LoVo (cell line): ENCODE data around the gene MYH7B.
A peak's percentile ranks its signal among the peaks of the same experiment; 100 is the strongest.

Experiments
- DNase-seq: peaks from one replicate; pipeline ENCODE4 v3.0.0-alpha.2; 2016; ENCODE audit warnings: low spot score

Gene MYH7B

GRCh38 chr20:34955231-34956040 lies at the start of gene MYH7B, which contains the start of gene GSS:
TSS of gene MYH7B (plus strand) at chr20:34955868. CDS start at chr20:34978006, 22,138 bp downstream.
TSS of gene GSS (minus strand) at chr20:34955806. CDS start at chr20:34951852, 3,954 bp downstream.
- peak; percentile 97 for DNase-seq

DNA sequence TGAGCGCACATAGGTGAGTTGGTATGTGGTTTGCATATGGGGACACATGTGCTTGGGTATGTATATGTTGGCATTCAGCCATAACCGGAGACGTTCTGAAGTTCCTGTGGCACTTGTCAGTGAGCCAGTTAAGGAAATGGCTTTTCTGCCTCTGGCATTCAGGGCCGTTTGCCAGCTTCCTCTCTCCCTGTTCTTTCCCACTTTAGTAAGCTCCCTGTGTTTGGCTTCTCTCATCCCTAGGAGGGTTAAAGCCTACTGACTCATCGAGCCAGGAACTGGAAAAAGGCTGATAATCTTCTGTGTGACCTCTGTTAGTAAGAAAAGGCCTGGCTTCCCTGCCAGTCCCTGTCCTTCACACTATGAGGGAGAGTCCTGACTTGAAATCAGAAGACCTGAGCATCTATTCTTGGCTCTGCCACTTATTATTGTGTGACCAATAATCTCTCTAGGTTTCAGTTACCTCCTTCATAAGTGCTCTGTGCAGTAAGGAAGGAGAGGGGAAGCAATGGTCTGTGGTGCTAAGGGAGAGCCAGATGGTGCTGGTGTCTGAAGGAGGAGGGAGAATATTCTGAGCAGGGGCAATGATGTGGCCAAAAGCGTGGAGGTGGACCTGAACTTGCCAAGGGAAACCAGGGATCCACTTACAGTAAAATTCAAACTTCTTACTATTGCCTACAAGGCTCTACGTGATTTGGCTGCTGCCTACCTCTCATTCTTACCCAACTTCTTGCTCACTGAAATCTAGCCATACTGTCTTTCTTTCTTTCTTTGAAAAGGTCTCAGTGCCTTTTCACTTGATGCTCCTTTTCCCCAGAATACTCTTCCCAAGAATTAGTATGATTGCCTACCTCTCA lies 47.8 kb upstream of the MYH7B start:
- peak; percentile 92 for DNase-seq

DNA sequence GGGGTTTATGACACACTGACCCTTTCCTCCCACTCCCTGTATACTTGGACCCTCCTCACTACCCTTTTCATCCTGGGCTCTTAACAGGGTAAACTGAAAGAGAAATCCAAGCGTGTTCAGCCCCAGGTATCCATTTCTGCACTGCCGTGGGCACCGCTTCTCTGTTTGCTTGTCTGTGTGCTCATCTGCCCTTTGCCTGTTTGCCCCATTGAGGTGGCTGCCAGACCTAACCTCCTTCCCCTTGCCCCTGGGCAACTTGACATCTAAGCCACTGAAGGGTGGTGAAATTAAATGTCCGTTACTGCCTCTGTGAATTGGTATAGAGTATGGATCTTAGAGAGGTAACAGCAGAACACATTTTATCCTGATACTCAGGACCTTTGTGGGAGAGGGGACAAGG lies 40.5 kb upstream of the MYH7B start:
- no peak for DNase-seq

- no peak for DNase-seq
Observed at GRCh38 chr20:34915749-34916455, 39.8 kb upstream of the MYH7B start.

GRCh38 chr20:34916774-34917354 lies 38.8 kb upstream of the MYH7B start:
- DNase-seq: peak; percentile 10

DNA sequence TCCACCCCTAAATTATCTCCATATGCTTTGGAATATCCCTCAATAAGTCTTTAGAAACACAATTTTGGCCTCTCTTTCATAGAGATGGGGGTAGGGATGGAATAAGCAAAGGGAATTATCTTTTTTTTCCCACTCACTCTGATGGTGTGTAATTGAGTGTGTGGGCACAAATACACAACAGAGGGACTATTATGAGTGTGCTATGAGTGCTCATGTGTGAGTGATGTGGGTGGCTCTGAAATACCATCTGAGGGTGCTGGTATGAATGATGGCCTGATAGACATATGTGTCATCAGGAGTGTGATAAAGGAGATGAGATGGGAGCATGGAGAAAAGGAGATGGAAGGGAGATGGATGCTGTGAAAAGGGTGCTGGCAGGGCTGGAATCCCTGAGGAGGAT lies 35.6 kb upstream of the MYH7B start:
- DNase-seq: no peak

DNA sequence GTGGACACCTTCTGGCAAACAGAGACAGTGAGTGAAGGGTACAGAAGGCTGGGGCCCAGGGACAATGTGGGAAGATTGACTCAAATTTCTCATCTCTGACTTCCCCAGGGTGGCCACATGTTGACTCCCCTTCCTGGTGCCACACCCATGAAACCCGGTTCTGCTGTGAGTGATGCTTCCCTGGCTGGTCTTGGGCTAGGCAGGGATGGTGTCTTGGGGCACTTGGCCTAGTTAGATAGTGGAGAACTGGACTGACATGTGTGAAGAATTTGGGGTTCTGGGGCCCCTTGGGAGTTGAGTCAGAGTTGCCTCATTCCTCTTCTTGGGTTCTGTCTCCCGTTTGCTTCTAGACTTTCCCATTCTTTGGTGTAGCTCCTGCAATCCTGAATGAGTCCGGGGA lies 34.2 kb upstream of the MYH7B start:
- DNase-seq: no peak

DNA sequence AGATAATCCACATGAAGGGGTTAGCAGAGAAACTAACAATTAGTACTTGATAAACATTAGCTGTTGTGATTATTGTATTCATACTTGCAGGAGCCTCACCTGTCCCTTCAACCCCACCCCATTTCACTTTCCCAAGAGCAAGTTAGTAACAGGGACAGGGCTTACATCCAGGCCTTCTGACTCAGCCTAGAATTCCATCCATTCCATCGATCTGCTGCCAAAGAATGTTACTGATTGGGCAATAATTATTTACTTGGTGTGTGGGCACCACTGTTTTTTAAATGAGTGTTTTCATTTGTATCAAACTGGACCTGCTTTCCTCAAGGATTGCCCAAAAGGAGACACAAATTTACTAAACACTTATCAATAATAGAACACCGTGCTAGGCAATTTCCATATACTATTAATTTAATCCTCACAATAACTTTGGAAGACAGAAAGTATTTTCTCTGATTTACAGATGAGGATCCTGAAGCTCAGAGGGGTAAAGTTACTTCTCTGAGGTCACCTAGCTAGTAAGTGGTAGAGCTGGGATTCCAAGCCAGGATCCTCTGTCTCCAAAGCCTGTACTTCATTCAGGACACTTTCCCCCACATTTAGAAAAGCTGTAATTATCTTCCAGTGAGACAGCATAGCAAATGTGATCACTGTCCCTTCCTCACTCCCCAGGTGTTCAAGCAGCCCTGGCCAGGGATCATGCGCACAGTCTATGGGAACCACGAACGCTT lies 32.9 kb upstream of the MYH7B start:
- DNase-seq: peak; percentile 22

DNA sequence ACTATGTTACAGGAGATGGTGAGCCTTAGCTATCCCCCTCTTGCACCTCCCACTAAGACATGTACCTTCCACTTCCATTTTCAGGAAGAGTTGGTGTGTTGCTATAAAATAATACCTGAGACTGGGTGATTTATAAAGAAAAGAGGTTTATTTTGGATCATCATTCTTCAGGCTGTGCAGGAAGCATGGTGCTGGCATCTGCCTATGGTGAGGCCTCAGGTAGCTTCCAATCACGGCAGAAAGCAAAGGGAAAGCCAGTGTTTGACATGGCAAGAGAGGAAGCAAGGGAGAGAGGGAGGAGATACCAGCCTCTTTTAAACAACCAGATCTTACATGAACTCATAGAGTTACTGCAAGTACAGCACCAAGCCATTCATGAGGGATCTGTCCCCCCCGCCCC lies 32.3 kb upstream of the MYH7B start:
- no peak for DNase-seq

DNA sequence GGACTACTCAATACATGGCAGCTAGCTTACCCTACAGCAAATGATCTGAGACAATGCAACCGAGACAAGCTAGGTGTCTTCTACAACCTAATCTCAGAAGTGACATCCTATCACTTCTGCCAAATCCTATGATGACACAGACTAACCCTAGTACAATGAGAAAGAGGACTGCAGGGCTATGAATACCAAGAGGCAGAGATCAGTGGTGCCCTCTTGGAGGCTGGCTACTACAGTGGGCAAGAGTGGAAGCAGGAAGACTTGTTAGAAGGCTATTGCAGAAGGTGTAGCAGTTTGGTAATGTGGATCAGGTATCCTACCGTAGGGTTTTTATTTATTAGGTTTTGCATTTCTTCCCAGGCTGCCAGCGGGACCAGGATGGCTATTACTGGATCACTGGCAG lies 30.3 kb upstream of the MYH7B start:
- DNase-seq: no peak

DNA sequence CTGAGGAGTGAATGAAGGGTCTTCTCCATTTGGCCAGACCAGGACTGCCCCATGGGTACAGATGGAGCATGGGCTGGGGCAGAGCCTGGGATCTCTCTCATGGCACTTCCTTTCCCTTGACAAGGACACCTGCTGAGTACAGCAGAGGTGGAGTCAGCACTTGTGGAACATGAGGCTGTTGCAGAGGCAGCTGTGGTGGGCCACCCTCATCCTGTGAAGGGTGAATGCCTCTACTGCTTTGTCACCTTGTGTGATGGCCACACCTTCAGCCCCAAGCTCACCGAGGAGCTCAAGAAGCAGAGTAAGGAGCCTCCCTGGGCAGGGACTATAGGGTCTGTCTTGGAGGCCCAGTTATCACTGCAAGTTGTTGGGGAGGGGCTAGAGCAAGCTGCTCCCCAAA lies 29.7 kb upstream of the MYH7B start:
- no peak for DNase-seq

GRCh38 chr20:34926581-34926980 lies 29.1 kb upstream of the MYH7B start:
- DNase-seq: no peak

DNA sequence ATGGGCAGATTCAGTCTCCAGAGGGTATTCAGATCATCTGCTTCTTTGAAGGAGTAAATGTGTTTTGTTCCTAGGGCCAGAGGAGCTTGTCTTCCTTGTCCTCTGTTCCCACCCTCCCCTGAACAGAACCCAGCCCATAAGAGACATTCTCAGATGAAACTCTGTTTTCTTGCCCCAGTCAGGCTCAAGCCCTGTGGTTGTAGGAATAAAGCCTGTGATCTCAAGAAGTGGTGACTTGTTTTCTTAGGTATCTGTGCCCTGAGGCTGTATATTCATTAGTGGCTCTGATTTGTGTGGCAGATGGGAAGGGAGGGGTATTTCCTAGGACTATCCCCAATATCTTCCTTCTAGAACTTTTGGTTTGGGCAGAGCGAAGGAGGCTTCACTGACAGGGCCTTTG lies 27.9 kb upstream of the MYH7B start:
- no peak for DNase-seq

GRCh38 chr20:34928411-34928810 lies 27.3 kb upstream of the MYH7B start:
- DNase-seq: no peak

- no peak for DNase-seq
Observed at GRCh38 chr20:34931771-34932170, 23.9 kb upstream of the MYH7B start.

DNA sequence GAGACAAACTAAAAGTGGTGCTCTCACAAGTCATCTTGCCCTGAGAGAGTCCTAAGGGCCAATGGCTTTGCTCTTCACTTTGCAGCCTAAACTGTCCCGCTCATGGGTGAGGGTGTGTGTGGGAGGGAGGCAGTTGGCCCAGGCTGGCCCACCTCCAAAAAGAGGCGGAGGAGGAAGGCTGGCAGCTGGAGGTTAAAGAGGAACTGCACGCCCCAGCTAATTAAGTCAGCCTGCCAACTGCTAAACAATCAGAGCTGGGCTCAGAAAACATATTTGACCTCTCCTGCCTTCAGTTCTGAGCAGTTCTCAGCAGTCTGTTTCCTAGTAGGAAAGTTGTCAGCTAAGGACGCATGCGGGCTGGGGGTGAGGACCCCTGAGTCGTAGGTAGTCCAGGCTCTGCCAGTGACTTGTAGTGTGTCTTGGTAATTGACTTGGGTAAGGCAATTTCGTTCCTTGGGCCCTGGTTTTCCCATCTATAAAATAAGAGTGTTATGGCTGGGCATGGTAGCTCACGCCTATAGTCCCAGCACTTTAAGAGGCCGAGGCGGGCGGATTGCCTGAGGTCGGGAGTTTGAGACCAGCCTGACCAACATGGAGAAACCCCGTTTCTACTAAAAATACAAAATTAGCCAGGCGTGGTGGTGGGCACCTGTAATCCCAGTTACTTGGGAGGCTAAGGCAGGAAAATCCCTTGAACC lies 17.1 kb upstream of the MYH7B start:
- no peak for DNase-seq

DNA sequence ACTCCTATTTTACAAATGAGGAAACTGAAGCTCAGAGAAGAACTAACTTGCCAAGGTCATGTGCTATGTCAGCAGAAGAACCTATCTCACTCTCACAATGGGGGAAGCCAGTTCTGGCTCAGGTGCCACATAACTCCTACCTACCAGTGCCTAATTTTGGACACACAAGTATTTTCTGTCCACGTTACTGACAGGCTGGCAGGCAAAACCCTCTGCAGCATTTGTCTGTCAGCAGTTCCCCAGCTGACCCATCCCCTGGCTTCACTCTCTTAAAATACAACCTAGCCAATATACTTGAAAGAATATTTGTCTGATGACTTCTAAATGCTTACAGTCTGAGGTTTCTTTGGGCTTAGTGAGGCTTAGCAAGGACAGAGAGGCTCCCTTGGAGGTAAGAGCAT lies 15.6 kb upstream of the MYH7B start:
- no peak for DNase-seq

DNA sequence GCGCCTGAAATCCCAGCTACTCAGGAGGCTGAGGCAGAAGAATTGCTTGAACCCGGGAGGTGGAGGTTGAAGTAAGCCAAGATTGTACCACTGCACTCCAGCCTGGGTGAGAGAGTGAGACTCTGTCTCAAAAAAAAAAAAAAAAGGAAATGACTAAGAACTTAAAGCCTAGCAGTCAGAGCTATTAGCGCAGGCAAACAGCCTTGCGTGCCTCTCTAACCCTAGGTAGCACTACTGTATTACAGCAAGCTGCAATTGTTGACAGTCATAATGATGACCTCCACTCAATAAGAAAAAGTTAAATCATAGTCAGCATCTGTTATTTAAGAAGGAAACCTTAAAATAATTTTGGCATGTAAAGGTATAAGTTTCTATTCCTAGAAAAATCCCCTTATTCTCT lies 14.4 kb upstream of the MYH7B start:
- no peak for DNase-seq

GRCh38 chr20:34942301-34942700 lies 13.4 kb upstream of the MYH7B start:
- no peak for DNase-seq

DNA sequence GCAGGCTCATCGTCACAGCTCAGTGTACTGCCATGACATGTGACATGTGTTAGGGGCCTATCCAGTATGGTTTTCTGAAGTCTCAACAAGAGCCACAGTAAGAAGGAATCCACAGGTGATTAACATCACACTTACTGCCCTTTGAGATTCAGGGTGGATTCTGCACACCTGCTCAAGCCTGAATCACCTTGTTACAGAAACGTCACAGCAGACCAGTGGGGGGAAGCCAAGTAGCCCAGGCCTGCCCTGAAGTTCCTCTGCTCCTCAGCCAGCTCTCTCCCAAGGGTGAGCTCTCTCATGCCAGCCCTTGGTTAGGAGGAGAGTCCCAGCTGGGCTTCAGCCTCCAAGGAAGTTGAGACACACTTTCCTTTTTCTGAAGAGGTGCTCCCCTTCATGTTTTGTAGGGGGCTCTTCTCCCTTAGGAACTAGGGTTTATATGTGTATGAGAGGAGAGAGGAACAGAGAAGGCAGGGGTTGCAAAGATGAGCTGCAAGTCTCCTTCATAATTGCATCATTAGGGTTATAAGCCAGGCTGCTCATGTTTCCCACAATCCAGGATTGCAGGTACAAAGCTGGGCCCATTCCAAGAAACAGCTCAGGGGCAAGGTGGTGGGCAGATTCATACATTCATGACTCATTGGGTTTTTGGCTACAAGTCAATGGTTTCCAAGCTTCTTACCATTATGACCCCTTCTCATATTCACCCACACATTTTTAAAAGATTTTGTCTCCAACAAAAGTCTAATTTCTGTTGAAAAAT lies 11.7 kb upstream of the MYH7B start:
- DNase-seq: peak; percentile 44
